Stimulated activated CD8-positive, alpha-beta memory T cell treated with anti-CD3 and anti-CD28 coated beads, Interleukin-7, amount 100 ng/mL, for 48 hours (primary cell): ENCODE results near the gene PTPRN2.
"Not testable (repeated sequence)": the region's sequence is repeated elsewhere in the genome, so short reads cannot be mapped to it uniquely, and the experiment has no call there.

Experiments used
- DNase-seq, 2 donors: peaks; one replicate each; pipeline ENCODE4 v3.0.0-alpha.2; 2020; ENCODE audit warnings: low read depth in 1 of 2; ENCODE audit errors: extremely low read depth in 1 of 2

PTPRN2 gene

DNA sequence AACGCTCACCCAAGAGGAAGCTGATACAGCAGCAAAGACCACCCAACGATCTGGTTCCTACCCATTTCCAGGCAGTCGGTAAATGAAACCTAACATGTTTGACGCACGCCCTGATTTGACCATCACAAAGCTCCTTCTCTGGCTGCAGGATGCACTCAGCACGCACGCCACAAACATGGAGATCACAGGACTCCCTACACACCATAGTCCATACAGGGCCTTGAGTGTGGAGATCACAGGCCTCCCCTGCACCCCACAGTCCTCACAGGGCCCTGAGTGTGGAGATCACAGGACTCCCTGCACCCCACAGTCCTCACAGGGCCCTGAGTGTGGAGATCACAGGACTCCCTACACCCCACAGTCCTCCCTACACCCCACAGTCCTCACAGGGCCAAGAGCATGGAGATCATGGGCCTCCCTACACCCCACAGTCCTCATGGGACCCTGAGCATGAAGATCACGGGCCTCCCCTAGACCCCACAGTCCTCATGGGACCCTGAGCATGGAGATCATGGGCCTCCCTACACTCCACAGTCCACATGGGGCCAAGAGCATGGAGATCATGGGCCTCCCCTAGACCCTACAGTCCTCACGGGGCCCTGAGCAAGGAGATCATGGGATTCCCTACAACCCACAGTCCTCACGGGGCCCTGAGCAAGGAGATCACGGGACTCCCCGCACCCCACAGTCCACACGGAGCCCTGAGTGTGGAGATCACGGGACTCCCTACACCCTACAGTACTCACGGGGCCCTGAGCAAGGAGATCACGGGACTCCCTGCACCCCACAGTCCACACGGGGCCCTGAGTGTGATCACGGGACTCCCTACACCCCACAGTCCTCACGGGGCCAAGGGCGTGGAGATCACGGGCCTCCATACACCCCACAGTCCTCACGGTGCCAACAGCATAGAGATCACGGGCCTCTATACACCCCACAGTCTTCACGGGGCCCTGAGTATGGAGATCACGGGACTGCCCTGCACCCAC, 841.6 kb downstream of the PTPRN2 start:
- no peak for DNase-seq

DNA sequence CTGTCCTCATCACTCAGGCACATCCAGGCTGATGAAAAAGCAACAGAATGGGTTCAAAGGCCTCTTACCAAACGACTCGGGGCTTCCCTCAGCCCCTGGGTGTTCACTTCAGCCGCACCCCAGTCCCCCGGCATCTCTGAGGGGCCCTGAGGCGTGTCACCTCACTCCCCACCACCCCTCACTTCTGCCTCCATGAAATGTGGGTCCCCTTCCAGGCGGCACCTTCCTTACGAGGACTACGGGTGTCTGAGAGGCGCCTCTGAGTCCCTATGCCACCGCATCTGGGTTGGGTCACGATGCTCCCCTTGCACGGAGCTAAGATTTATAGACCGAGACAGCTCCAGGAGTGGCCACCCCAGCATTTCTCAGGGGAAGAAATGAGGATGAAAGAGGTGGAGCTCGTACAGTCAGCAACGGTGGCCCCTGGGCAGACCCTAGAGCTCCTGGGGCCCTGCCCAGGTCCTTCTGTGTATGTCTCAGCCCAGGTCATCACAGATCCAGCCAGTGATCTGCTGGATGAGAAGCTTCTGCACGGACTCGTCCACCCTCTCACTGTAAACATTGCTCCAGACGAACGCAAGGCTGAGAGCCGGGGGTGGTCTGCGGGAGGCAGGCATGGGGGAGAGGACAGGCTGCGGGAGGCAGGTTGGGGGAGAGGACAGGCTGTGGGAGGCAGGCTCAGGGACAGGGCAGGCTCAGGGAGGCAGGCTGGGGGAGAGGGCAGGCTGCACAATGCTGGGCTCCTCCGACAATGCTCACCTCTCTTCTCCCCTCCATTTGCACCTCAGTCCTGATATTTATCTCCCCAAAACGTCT, 842.6 kb downstream of the PTPRN2 start:
- no peak for DNase-seq

DNA sequence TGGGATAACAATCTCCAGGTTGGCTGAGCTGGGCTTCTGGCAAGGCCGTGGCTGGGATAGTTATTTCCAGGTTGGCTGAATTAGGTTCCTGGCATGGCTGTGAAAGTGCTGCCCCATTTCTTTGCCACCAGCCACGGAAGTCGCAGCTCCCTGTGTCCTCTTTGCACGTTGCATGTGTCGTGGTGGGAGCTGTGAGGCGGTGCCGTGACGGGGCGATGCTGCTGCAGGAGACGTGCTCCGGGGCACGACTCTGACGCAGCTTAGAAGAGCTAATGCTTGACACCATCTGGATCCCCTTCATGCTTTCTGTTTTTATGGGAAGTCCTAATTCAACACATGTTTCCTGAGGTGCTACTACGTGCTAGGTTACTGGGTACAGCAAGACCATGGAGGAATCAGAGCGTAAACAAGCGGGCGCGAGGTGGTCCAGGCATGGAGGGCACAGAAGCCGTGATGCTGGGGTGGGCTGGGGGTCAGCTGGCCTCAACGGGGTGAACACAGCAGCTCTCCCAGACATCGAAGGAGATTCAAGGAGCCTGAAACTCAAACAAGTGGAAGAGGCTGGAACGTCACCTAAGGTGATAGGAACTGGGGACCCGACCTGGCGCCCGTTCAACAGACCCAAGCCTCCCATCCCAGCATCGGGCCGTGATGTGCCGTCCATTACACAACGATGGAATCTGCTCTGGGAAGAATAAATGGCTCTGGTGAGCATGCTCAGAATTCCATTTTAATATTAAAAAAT, 843.7 kb downstream of the PTPRN2 start:
- no peak for DNase-seq

DNA sequence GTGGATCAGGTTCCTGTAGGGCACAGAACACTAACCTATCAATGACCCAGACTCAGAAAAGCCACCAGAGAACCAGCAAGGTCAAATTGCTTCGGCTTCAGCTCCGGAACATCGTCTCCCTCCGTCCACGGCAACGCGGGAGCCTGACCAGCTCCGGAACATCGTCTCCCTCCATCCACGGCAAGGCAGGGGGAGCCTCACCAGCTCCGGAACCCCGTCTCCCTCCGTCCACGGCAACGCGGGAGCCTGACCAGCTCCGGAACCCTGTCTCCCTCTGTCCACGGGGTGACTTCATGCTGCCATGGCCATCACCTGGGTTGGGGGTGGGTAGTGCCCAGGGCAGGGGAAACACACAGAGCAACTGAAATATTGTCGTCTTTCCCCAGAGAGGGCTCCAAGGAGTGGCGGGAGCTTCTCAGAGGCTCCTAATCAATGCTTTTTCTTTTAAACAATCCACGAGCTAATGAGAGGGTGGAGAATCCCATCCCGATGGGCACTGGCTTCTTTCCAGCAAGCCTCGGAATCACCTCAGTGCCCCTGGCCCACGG, 847.3 kb downstream of the PTPRN2 start:
- DNase-seq, result no peak

DNA sequence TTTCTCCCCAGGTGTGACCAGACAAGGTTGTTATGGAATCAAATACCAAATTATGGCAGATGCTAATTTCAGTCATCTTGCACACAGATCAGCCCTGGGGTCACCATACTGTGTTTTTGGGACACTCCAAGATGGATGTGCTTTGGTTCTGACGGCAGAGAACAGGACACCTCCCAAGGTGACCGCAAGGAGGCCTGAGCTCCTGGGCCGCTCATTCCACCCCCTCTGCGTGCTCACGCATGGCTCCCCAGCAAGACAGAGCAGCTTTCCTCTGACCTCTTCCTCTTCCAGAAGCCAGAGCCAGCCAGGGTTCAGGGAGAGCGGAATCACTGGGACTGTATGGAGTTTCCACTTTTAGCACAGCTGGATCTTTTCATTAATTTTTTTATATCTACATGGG, 848.0 kb downstream of the PTPRN2 start:
- no peak for DNase-seq

DNA sequence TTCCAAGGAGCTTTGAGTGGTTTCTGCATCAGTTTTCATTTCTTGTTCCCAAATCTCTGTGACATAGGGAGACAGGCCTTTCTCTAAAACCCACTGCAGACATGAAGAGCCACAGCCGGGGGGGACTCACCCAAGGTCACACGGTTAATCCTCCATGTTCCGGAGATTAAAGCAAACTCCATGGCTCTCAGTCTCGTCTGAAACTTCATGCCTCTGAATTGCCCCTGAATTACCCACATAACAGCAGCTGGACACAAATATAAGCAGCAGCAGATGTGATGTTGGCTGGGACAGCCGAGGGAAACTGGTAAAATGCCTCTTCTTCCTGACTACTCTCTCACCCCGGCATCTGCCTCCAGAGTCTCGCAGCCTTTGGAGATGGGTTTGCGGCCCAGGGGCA, 848.6 kb downstream of the PTPRN2 start:
- DNase-seq, result no peak

DNA sequence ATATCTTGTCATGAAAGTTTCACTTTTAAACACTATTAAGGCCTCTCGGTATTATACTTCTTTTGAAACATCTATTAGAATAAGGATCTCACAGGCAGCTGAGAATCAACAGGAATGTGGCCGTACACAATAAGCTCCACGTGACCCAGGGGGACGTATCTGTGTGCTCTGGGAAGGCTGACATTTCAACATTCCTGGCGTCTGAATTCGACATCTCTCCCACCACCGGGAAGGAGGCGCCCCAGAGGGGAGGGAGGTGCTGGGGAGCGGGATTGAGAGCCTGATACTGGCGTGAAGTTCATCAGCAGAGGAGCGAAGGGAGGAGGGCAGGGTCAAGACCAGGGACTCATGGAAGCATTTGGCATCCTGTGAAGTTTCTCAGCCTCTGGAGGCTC, 849.6 kb downstream of the PTPRN2 start:
- DNase-seq, result no peak

DNA sequence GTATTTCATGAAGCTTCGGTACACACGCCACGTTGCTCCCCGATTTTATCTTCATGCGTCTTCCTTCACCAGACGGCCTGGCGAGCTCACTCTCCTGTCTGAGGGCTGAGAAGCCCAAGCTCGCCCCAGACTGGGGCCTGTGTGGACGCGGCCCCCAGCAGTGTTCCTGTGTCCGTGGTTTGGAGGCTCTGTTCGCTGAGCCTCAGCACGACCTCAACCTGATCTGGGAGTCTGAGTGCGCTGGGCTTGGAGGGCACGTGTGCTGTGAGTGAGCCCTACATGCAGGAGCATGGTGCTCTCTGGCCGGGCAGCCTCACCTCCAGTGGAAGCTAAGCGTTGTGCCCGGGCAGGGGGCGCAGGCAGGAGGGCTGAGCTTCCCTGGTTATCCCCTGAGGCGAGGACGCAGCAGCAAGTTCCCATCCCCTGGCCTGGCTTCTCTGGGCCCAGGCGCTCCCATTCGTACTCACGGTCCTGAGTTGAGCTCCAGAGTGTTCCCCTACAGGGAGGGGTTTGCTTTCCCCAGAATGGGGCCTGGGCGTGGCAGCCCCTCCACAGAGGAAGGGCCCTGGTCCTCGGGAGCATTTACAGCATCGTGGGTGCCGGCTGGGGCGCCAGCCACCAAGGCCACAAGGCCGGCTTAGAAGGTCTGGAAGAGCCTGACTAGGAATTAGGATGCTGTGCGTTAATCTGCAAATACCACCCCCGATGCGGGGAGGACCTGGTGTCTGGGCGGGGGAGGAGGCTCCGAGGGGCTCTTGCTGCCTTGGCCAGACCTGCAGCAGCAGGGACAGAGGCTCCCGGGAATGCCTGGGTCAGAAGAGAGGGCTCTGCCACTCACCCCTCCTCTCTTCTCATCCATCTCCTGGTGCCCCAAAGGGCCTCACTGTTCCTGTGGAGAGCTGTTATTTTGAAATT, 850.2 kb downstream of the PTPRN2 start:
- no peak for DNase-seq

DNA sequence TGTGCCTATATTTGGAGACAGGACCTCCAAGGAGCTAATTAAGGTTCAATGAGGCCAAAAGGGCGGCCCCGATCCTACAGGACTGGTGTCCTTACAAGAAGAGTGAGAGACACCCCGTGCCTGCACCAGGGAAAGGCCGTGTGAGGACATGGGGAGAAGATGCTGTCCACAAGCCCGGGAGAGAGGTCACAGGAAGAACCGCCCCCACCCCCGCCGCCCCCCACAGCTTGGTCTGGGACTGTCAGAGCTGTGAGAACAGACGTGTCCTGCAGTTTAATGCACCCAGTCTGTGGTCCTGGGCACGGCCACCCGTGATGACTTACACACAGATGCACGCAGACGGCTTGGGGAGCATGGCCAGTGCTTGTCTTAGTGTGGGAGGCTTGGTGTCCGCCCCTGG, 851.3 kb downstream of the PTPRN2 start:
- no peak for DNase-seq

DNA sequence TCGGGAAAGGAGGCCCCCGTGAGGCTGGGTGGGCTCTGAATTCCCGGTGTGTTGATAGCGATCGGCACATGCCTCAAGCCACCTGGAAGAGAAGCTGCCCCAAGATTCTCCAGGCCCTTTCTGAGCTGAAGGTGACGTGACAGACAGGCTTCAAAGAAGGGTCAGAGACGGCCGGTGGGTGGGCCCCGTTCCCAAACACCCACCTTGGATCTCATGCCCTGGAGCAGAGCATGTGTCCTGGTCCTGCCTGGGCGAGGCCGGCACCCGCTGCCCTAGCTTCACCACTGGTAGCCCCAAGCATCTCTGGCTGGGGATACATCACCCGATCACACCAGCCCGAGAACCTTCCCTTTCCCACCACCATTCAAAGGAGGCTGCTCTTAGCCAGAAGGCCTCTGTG, 851.8 kb downstream of the PTPRN2 start:
- no peak for DNase-seq

DNA sequence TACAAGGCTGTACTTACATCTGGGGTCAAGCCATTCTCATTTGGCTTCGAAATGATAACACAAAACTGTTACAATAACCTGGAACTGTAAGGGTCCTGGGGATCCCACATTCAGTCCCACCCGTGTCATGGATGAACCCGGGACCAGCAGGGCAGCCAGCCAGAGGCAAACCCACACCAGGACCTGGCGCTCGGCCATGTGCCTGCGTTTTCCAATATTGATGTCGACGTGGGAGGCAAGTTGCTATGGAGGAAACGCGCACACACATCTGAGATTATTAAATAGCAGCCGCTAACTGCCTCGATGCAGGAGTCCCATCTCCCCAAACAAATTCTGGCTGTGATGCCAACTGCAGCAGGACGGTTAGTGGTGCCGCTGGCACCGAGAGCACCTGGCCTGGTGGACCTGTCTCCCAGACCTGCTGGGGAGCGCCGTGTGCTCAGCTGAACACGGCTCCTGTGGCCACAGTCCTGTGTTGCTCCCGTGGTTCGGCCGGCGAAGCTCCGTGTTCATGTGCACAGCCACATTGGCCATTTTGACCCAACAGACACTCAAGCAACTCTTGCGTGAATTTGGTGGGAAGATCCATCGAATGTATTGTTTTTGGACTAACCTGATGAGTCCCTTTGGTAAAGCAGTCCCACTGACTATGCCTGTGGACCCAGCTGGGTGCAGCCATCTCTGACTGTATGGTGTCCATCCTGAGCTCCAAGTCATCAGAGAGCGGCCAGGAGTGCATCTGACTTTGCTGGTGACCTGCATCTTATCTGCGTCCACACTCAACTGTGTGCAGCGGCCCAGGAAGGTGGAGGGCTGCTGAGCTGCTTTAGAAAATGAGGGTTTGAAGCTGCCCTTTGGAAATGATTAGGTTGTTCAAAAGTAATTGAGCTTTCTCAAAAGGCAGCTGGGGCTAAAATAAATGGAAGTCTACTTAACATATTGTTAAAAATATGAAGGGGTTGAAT, 852.7 kb downstream of the PTPRN2 start:
- no peak for DNase-seq

DNA sequence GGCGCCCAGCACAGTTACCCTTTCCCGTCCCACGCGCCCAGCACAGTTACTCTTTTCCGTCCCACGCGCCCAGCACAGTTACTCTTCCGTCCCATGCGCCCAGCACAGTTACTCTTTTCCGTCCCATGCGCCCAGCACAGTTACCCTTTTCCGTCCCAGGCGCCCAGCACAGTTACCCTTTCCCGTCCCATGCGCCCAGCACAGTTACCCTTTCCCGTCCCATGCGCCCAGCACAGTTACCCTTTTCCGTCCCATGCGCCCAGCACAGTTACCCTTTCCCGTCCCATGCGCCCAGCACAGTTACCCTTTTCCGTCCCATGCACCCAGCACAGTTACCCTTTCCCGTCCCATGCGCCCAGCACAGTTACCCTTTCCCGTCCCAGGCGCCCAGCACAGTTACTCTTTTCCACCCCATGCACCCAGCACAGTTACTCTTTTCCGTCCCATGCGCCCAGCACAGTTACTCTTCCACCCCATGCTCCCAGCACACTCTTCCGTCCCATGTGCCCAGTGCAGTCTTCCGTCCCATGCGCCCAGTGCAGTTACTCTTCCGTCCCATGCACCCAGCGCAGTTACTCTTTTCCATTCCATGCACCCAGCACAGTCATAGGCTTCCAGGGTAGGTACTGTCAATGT, 853.7 kb downstream of the PTPRN2 start:
- not testable (repeated sequence) for DNase-seq

DNA sequence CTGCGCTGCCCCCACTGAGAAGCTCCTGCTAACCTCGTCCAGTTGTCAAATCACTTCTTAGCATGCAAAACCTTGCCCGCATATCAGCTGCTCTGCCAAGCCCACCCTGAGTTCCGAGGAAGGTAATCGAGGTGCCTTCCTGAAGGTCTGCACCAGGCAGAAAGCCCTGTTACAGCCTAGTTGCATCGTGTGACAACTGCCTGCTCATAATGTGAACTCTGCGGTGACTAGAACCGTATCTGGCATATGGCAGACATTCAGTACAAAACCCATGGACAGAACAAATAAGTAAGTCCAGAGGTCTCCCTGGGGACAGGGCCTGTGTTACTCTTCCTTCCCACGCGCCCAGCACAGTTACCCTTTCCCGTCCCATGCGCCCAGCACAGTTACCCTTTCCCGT, 856.5 kb downstream of the PTPRN2 start:
- DNase-seq, result no peak

DNA sequence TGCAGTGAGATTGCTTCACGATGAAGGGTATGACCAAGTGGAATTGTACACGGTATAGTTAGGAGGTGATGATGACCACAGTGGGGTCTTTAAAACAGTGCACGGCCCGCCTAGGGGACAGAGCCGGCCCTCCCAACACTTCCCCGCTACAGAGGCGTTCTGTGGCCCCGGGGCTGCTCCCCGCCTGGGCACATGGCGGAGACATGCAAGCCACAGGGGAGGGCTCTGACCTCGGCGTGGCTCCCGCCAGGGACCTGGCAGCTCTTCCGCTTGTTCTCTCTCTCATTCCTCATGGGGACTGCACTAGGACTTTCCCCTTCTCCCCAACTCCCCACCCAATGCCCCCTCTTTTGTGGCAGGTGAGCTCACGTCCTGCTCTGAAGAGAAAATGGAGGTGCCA, 857.0 kb downstream of the PTPRN2 start:
- DNase-seq, result no peak

DNA sequence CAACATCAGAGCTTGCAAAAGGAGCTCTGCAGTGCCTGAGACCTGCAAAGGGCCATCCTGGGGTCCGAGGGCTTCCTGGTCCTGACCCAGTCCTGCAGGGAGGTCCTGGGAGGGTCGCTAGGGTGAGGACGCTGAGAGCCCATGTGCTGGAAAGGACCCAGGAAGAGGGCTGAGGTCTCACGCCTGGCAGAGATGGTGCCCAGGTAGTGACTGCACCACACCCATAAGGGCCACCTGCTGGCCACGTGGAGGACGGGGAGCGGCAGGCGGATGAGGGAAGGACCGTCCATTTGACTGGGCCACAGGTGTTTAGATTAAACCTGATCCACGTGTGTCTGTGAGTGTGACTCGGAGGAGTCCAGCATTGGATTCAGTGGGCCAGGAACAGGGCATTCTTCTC, 858.1 kb downstream of the PTPRN2 start:
- DNase-seq, result no peak

DNA sequence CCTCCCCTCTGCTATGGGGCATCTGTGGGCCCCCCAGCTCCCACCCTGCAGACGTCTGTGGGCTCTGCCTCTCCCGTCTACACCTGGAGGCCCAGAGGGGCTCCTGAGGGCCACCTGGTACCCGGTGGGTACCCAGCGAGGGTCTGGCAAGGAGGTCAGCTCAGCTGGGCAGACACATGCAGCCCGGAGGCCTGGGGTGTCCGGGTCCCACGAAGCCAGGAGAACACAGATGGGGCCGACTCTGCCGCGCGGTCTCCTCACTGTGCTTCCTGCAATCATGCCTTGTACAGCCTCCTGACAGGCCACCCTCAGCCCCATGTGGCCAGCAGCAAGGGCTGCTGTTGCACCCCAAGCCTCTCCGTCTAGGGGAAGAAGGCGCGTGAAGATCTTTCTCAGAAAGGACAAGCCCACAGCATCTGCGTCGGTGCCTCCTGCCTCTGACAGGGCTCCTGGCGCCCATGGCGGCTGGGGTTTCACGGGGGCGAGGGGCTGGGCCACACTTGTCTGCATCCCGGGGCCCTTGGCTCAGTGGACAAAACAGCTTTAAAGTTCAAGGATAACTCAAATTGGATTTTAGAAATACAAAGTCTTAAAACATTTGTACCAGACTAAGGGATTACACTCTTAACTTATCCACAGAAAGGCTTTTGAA, 859.5 kb downstream of the PTPRN2 start:
- no peak for DNase-seq

DNA sequence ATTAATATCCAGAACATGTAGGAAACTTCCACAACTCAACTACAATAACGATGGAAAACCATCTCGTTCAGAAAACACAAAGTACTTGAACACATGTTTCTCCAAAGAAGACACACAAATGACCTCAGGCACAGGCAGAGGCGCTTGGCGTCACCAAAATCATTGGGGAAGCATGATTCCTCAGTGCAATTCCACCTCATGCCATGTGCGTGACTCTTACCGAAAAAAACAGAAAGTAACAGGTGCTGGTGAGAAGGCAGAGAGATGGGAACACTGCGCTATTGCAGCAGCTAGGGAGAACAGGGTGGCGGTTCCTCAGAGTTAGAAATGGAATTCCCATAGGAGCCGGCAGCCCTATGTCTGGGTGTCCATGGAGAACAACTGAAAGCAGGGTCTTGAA, 860.9 kb downstream of the PTPRN2 start:
- no peak for DNase-seq

DNA sequence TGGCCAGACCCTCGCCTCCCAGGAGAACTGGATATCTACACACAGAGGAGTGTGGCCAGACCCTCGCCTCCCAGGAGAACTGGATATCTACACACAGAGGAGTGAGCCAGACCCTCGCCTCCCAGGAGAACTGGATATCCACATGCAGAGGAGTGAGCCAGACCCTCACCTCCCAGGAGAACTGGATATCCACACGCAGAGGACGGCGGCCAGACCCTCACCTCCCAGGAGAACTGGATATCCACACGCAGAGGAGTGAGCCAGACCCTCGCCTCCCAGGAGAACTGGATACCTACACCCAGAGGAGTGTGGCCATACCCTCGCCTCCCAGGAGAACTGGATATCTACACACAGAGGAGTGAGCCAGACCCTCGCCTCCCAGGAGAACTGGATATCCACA, 862.3 kb downstream of the PTPRN2 start:
- DNase-seq, result not testable (repeated sequence)
